ENCODE results near the gene ANKRD39. TPM values are rescaled to one million over a fixed set of nuclear protein-coding genes. Genes with fewer than 3 reads are reported as not detected.

Gene ANKRD39
- total and polyA plus RNA-seq, 2 experiments from 2014 or later, result 17.5 to 32.0 TPM

GRCh38 chr2:96831679-96832078, 26.1 kb downstream of the ANKRD39 start:
- peaks cover 22% of the 10 kb centered on the region for H3K4me1 Mint-ChIP-seq
- DNase-seq (ENCODE audit: low spot score), result peak; percentile 42
- peaks cover 79% of the 10 kb centered on the region for H3K36me3 Mint-ChIP-seq (ENCODE audit: low read depth)
- no peak overlapping the region for H2AFZ ChIP-seq
- no peak overlapping the region for H3K4me3 ChIP-seq
- H3K27ac Mint-ChIP-seq, result no peak overlapping the region
- peak overlapping the region; percentile 81 for H3K27ac ChIP-seq (ENCODE audit: low read depth)
- H3K4me2 ChIP-seq, result no peak overlapping the region
- H3K9me3 Mint-ChIP-seq, result no peaks in the 10 kb centered on the region; the same call in 2 of the 3 replicates
- H3K4me1 ChIP-seq (ENCODE audit: insufficient read depth), result peaks cover 18% of the 10 kb centered on the region
- TF ChIP-seq STAT1 (IDR thresholded peaks at IDR 0.05; ENCODE audit: unreplicated experiment) (no peak), REST (IDR thresholded peaks at IDR 0.05; ENCODE audit: unreplicated experiment) (peak; percentile 73)
- H3K4me3 Mint-ChIP-seq, result no peak overlapping the region
- ATAC-seq, result peak; percentile 44
- H3K27me3 ChIP-seq (ENCODE audit: insufficient read depth), result no peaks in the 10 kb centered on the region
- H3K36me3 ChIP-seq (ENCODE audit: insufficient read depth), result peaks cover 24% of the 10 kb centered on the region; the same call in 1 of the 2 replicates
- no peaks in the 10 kb centered on the region for H3K79me2 ChIP-seq (replicated peaks; ENCODE audit: insufficient read depth)
- no peaks in the 10 kb centered on the region for H3K9me2 ChIP-seq (ENCODE audit: insufficient read depth)
- H3F3A ChIP-seq (replicated peaks; ENCODE audit: low read depth), result peaks cover 21% of the 10 kb centered on the region; the same call in 1 of the 2 replicates
- peaks cover 12% of the 10 kb centered on the region for H3K27me3 Mint-ChIP-seq (ENCODE audit: insufficient read depth, low read depth, poor library complexity)
- H4K20me1 ChIP-seq (replicated peaks; ENCODE audit: insufficient read depth), result peaks cover 11% of the 10 kb centered on the region

GRCh38 chr2:96830044-96830562, 27.7 kb downstream of the ANKRD39 start:
- Mint-ChIP-seq H3K27me3 (ENCODE audit: insufficient read depth, low read depth, poor library complexity) (peaks cover 12% of the 10 kb centered on the region), H3K36me3 (ENCODE audit: low read depth) (peaks cover 83% of the 10 kb centered on the region), H3K4me1 (peaks cover 22% of the 10 kb centered on the region), H3K4me3 (no peak overlapping the region), H3K27ac (no peak overlapping the region), H3K9me3 (no peaks in the 10 kb centered on the region; the same call in 2 of the 3 replicates)
- H3K4me1 ChIP-seq (ENCODE audit: insufficient read depth), result peaks cover 18% of the 10 kb centered on the region
- peaks cover 21% of the 10 kb centered on the region; the same call in 1 of the 2 replicates for H3F3A ChIP-seq (replicated peaks; ENCODE audit: low read depth)
- DNase-seq (ENCODE audit: low spot score) (no peak), ATAC-seq (no peak)
- H3K27ac ChIP-seq (ENCODE audit: low read depth), result no peak overlapping the region
- H2AFZ ChIP-seq, result no peak overlapping the region
- peaks cover 11% of the 10 kb centered on the region for H4K20me1 ChIP-seq (replicated peaks; ENCODE audit: insufficient read depth)
- no peaks in the 10 kb centered on the region for H3K9me2 ChIP-seq (ENCODE audit: insufficient read depth)
- H3K4me2 ChIP-seq, result no peak overlapping the region
- peaks cover 22% of the 10 kb centered on the region; the same call in 1 of the 2 replicates for H3K36me3 ChIP-seq (ENCODE audit: insufficient read depth)
- H3K4me3 ChIP-seq, result no peak overlapping the region
- no peaks in the 10 kb centered on the region for H3K79me2 ChIP-seq (replicated peaks; ENCODE audit: insufficient read depth)
- H3K27me3 ChIP-seq (ENCODE audit: insufficient read depth), result no peaks in the 10 kb centered on the region
- no peak for TF ChIP-seq ZNF114 (CRISPR knock-in tag; IDR thresholded peaks at IDR 0.05)

GRCh38 chr2:96828874-96829273, 28.9 kb downstream of the ANKRD39 start:
- peaks cover 9% of the 10 kb centered on the region for H3K79me2 ChIP-seq (replicated peaks; ENCODE audit: insufficient read depth)
- no peak for ATAC-seq
- no peak overlapping the region for H3K27ac ChIP-seq (ENCODE audit: low read depth)
- peaks cover 18% of the 10 kb centered on the region; the same call in 1 of the 2 replicates for H3K36me3 ChIP-seq (ENCODE audit: insufficient read depth)
- no peaks in the 10 kb centered on the region for H3K27me3 ChIP-seq (ENCODE audit: insufficient read depth)
- peaks cover 22% of the 10 kb centered on the region for H3K4me1 Mint-ChIP-seq
- H3K9me3 Mint-ChIP-seq, result no peaks in the 10 kb centered on the region
- H3K4me3 Mint-ChIP-seq, result no peak overlapping the region
- H3K4me3 ChIP-seq, result no peak overlapping the region
- H3K36me3 Mint-ChIP-seq (ENCODE audit: low read depth), result peaks cover 84% of the 10 kb centered on the region
- DNase-seq (ENCODE audit: low spot score), result no peak
- H2AFZ ChIP-seq, result no peak overlapping the region
- peaks cover 12% of the 10 kb centered on the region for H3K27me3 Mint-ChIP-seq (ENCODE audit: insufficient read depth, low read depth, poor library complexity)
- peaks cover 18% of the 10 kb centered on the region for H3K4me1 ChIP-seq (ENCODE audit: insufficient read depth)
- H3F3A ChIP-seq (replicated peaks; ENCODE audit: low read depth), result peaks cover 21% of the 10 kb centered on the region; the same call in 1 of the 2 replicates
- H3K9me2 ChIP-seq (ENCODE audit: insufficient read depth), result no peaks in the 10 kb centered on the region
- H4K20me1 ChIP-seq (replicated peaks; ENCODE audit: insufficient read depth), result peaks cover 6% of the 10 kb centered on the region
- H3K4me2 ChIP-seq, result no peak overlapping the region
- H3K27ac Mint-ChIP-seq, result no peak overlapping the region
- no peak for TF ChIP-seq JUNB (IDR thresholded peaks at IDR 0.05; ENCODE audit: unreplicated experiment)
- TF ChIP-seq CREB1 (CRISPR knock-in tag; IDR thresholded peaks at IDR 0.05; ENCODE audit: low read depth), result no peak
- no peak for TF ChIP-seq EZH2 (IDR thresholded peaks at IDR 0.05; ENCODE audit: low read depth, unreplicated experiment)
- no peak for TF ChIP-seq EZH2phosphoT487 (IDR thresholded peaks at IDR 0.05; ENCODE audit: unreplicated experiment)
- no peak for TF ChIP-seq ZNF114 (CRISPR knock-in tag; IDR thresholded peaks at IDR 0.05)
- no peak for TF ChIP-seq ZNF331 (CRISPR knock-in tag; IDR thresholded peaks at IDR 0.05; ENCODE audit: low read depth)
- no peak for TF ChIP-seq STAT1 (IDR thresholded peaks at IDR 0.05; ENCODE audit: unreplicated experiment)
- TF ChIP-seq POLR2AphosphoS5 (IDR thresholded peaks at IDR 0.05; ENCODE audit: low read depth), result no peak
- no peak for TF ChIP-seq REST (IDR thresholded peaks at IDR 0.05; ENCODE audit: unreplicated experiment)
- TF ChIP-seq ETS1 (IDR thresholded peaks at IDR 0.05), result no peak
- no peak for TF ChIP-seq NANOG (IDR thresholded peaks at IDR 0.05; ENCODE audit: borderline replicate concordance)

All from GM23338 (cell line).